Measurements from ENCODE around the gene MRPS24.
"Not testable (repeated sequence)": the region's sequence is repeated elsewhere in the genome, so short reads cannot be mapped to it uniquely, and the experiment has no call there.

Gene MRPS24

DNA sequence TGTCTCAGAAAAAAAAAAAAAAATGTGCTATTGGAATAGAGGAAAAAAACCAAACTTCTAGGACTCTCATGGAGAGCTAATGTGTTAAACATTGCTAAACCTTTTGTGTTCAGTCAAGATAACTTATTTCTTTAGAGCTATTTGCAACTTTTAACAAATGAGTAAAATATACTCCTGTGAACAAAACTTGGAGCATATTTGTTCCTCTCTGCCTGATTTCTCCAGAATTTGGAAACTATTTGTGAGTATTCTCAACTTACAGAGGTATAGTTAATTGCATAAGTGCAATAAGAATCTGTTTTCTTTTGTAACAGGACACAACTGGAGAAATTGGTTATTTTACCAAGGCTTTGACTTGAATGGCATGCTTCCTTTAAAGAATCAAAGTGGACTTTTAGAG, 38.4 kb downstream of the MRPS24 start:
- peak; percentile 7 for DNase-seq

- DNase-seq: no peak
Observed at GRCh38 chr7:43825391-43825808, 43.9 kb downstream of the MRPS24 start.

DNA sequence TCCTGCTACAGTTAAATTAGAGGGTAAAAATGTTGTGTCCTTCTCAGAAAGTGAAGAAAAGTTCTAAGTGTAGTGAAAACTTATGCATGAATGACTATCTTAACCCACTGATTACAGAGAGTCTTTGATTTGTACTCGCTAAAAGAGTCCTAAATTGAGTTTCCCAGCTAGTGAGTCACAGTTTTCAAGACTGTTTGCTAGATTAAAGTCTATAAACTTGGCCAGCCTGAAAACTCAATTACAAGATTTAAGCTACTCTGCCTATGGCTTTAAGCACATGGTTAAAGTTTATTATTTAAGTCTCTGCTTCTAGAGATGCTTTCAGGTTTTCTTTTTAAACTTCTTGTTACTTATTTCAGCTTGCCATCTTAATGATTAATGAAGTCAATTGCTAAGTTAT, 44.4 kb downstream of the MRPS24 start:
- no peak for DNase-seq

- DNase-seq: not testable (repeated sequence)
Observed at GRCh38 chr7:43824513-43824912, 44.8 kb downstream of the MRPS24 start.

GRCh38 chr7:43823941-43824340, 45.4 kb downstream of the MRPS24 start:
- no peak for DNase-seq

GRCh38 chr7:43823425-43823824, 45.9 kb downstream of the MRPS24 start:
- DNase-seq: not testable (repeated sequence)
